22Rv1 (cell line): ENCODE results near the gene CEP63.

Experiments
- CTCF ChIP-seq: fragments of 450-650 bp; IDR thresholded peaks from 2 replicates; pipeline ENCODE4 v1.5.1; 2017; ENCODE audit warnings: mild to moderate bottlenecking
- ZFX ChIP-seq: fragments of 450-650 bp; IDR thresholded peaks from 2 replicates; pipeline ENCODE4 v1.6.1; 2017; ENCODE audit warnings: antibody characterized with exemption, borderline replicate concordance

- TF ChIP-seq CTCF: no peak
- TF ChIP-seq ZFX: no peak
Observed at GRCh38 chr3:134449951-134450350, 35.9 kb upstream of the CEP63 start.
